Adipose tissue (tissue), 3 donors: ENCODE measurements around the gene PCAT7. TPM values are rescaled to one million over a fixed set of nuclear protein-coding genes. Genes with fewer than 3 reads are reported as not detected.
"Not testable (repeated sequence)": the region's sequence is repeated elsewhere in the genome, so short reads cannot be mapped to it uniquely, and the experiment has no call there.

ENCODE experiments used
- H3K27ac ChIP-seq: one replicate; pipeline ENCODE4 v1.5.1; 2013; ENCODE audit warnings: low read depth, low read length
- WGBS, 3 donors: extraction: QIAGEN DNeasy Blood & Tissue Kit; methylation state at CpG; one replicate each; pipeline ENCODE4 v1.1.7; 2013; 5-methylcytosine and 5-hydroxymethylcytosine counted together
- polyA plus RNA-seq, 3 donors: library from polyadenylated mRNA; stranded (reverse); fragments of 200-250 nt; gene quantifications; one replicate each; pipeline ENCODE4 v1.2.3, GENCODE V29; 2013
- donor health status: healthy with polysubstance abuse.
- donor health status: Bipolar disorder and iron deficiency.
- donor health status: healthy.

Gene PCAT7
- polyA plus RNA-seq, 3 donors, result 0.03 to 0.21 TPM; not detected in 1

- 80 to 93% (median 89%) methylated on average over 8 of the region's 8 CpGs for WGBS, 3 donors
- H3K27ac ChIP-seq, result no peak overlapping the region
Measured at GRCh38 chr9:94591876-94592275, 37.0 kb downstream of the PCAT7 start.

- H3K27ac ChIP-seq, result not testable (repeated sequence)
Measured at GRCh38 chr9:94592683-94593082, 37.8 kb downstream of the PCAT7 start.

GRCh38 chr9:94593459-94594345 is 38.8 kb downstream of the PCAT7 start, which contains the start of gene FBP2:
TSS of gene FBP2 (minus strand) at chr9:94593824. CDS start at chr9:94593726, 98 bp downstream.
- 51 to 78% (median 77%) methylated on average over 21 of the region's 21 CpGs for WGBS, 3 donors
- H3K27ac ChIP-seq, result no peak within 1 kb of the TSS

More at GRCh38 chr9:94592683-94593082, 37.8 kb downstream of the PCAT7 start:
- WGBS, 3 donors, result 60 to 82% (median 78%) methylated on average over 7 of the region's 7 CpGs

GRCh38 chr9:94599102-94599501 is 44.2 kb downstream of the PCAT7 start:
- WGBS, 3 donors, result 79 to 91% (median 91%) methylated on average over 7 of the region's 7 CpGs
- H3K27ac ChIP-seq, result no peak overlapping the region

GRCh38 chr9:94600258-94600657 is 45.4 kb downstream of the PCAT7 start:
- no peak overlapping the region for H3K27ac ChIP-seq
- 77 to 85% (median 82%) methylated on average over 8 of the region's 8 CpGs for WGBS, 3 donors

GRCh38 chr9:94600715-94601114 is 45.8 kb downstream of the PCAT7 start:
- H3K27ac ChIP-seq, result no peak overlapping the region
- 72 to 78% (median 77%) methylated on average over 10 of the region's 10 CpGs for WGBS, 3 donors

GRCh38 chr9:94602666-94603065 is 47.8 kb downstream of the PCAT7 start:
- no peak overlapping the region for H3K27ac ChIP-seq
- WGBS, 3 donors, result 76 to 89% (median 84%) methylated on average over 6 of the region's 6 CpGs

- 22 to 28% (median 25%) methylated on average over 21 of the region's 21 CpGs for WGBS, 3 donors
- no peak overlapping the region for H3K27ac ChIP-seq
Measured at GRCh38 chr9:94603259-94604160, 48.6 kb downstream of the PCAT7 start.

GRCh38 chr9:94606646-94607422 is 52.0 kb downstream of the PCAT7 start:
- H3K27ac ChIP-seq, result no peak overlapping the region
- 87 to 90% (median 89%) methylated on average over 24 of the region's 24 CpGs for WGBS, 3 donors

- WGBS, 3 donors, result 92 to 96% (median 94%) methylated on average over 8 of the region's 8 CpGs
- H3K27ac ChIP-seq, result no peak overlapping the region
Measured at GRCh38 chr9:94607423-94607691, 52.5 kb downstream of the PCAT7 start.

GRCh38 chr9:94610181-94610606 is 55.3 kb downstream of the PCAT7 start:
- no peak overlapping the region for H3K27ac ChIP-seq
- 57 to 65% (median 63%) methylated on average over 6 of the region's 6 CpGs for WGBS, 3 donors

GRCh38 chr9:94611638-94612068 is 56.8 kb downstream of the PCAT7 start:
- no peak overlapping the region for H3K27ac ChIP-seq
- WGBS, 3 donors, result 47 to 75% (median 69%) methylated on average over 3 of the region's 3 CpGs

- 28 to 83% (median 78%) methylated on average over 7 of the region's 7 CpGs for WGBS, 3 donors
- H3K27ac ChIP-seq, result no peak overlapping the region
Measured at GRCh38 chr9:94612071-94612470, 57.2 kb downstream of the PCAT7 start.

GRCh38 chr9:94613003-94613402 is 58.1 kb downstream of the PCAT7 start:
- no peak overlapping the region for H3K27ac ChIP-seq
- 79 to 98% (median 83%) methylated on average over 3 of the region's 3 CpGs for WGBS, 3 donors

GRCh38 chr9:94619026-94619425 is 64.1 kb downstream of the PCAT7 start:
- H3K27ac ChIP-seq, result no peak overlapping the region

More at GRCh38 chr9:94619026-94619425, 64.1 kb downstream of the PCAT7 start:
- 22 to 82% (median 78%) methylated on average over 4 of the region's 4 CpGs for WGBS, 3 donors
